Fibroblast of lung (primary cell): ENCODE data around the gene SPINDOC. TPM values are rescaled to one million over a fixed set of nuclear protein-coding genes. Genes with fewer than 3 reads are reported as not detected.

Experiments used
- DNase-seq, 2 donors: peaks; one replicate each; pipeline versions ENCODE4 v3.0.0 to v3.0.0-alpha.2; 2010; ENCODE audit warnings: low read depth in 2 of 2
- H2AFZ ChIP-seq: 2 replicates; pipeline ENCODE4 v1.5.1; 2012; ENCODE audit warnings: low read length, control low read depth, inconsistent platforms
- H3K27ac ChIP-seq: 2 replicates; pipeline ENCODE4 v1.5.1; 2011; ENCODE audit warnings: low read length, control low read depth; ENCODE audit not compliant: insufficient read depth
- H3K27me3 ChIP-seq: 2 replicates; pipeline ENCODE4 v1.5.1; 2011; ENCODE audit warnings: mild to moderate bottlenecking, low read length; ENCODE audit not compliant: control insufficient read depth, insufficient read depth
- H3K36me3 ChIP-seq: 2 replicates; pipeline ENCODE4 v1.5.1; 2011; ENCODE audit warnings: low read length; ENCODE audit not compliant: control insufficient read depth, insufficient read depth
- H3K4me1 ChIP-seq: 2 replicates; pipeline ENCODE4 v1.5.1; 2011; ENCODE audit warnings: low read length; ENCODE audit not compliant: control insufficient read depth, insufficient read depth; ENCODE audit errors: extremely low read depth
- H3K4me2 ChIP-seq: 2 replicates; pipeline ENCODE4 v1.5.1; 2011; ENCODE audit warnings: low read length, control low read depth; ENCODE audit not compliant: insufficient read depth; ENCODE audit errors: extremely low read depth
- H3K4me3 ChIP-seq, 4 experiments: fragments of 200-600 bp in 1 of 4; sonication (generic) in 1 of 4; replicated peaks in 1 of 4; 2 replicates each; pipeline ENCODE4 v1.5.1; 2011 to 2016; ENCODE audit warnings: low read length in 4 of 4, low read depth in 3 of 4, mild to moderate bottlenecking in 3 of 4, control low read depth in 2 of 4, inconsistent platforms in 1 of 4, mixed read lengths in 1 of 4; ENCODE audit not compliant: insufficient read depth in 1 of 4; ENCODE audit errors: control extremely low read depth in 1 of 4
- H3K79me2 ChIP-seq: 2 replicates; pipeline ENCODE4 v1.5.1; 2012; ENCODE audit warnings: mild to moderate bottlenecking, low read length, inconsistent platforms; ENCODE audit not compliant: control insufficient read depth, insufficient read depth
- H3K9ac ChIP-seq: 2 replicates; pipeline ENCODE4 v1.5.1; 2011; ENCODE audit warnings: mild to moderate bottlenecking, low read length, control low read depth; ENCODE audit not compliant: insufficient read depth
- H3K9me3 ChIP-seq: 2 replicates; pipeline ENCODE4 v1.5.1; 2012; ENCODE audit warnings: low read depth, low read length; ENCODE audit not compliant: control insufficient read depth, insufficient read depth
- H4K20me1 ChIP-seq: 2 replicates; pipeline ENCODE4 v1.5.1; 2011; ENCODE audit warnings: low read length; ENCODE audit not compliant: control insufficient read depth, insufficient read depth; ENCODE audit errors: extremely low read depth
- EZH2 ChIP-seq: IDR thresholded peaks from 2 replicates; pipeline ENCODE4 v1.5.1; 2012; ENCODE audit warnings: low read length, control low read depth, mild to moderate bottlenecking; ENCODE audit errors: missing control alignments
- polyA plus RNA-seq, 2 donors: library from polyadenylated mRNA; depleted of rRNA in 1 of 2; stranded (reverse) in 1 of 2; unstranded in 1 of 2; fragments of >200 nt; gene quantifications; 2 replicates each; pipeline ENCODE4 v1.2.1, GENCODE V29; 2011 to 2012; ENCODE audit warnings: missing spikeins in 1 of 2
- total RNA-seq: library from RNA; depleted of rRNA; stranded (reverse); fragments of >200 nt; gene quantifications from 2 replicates; pipeline ENCODE4 v1.2.1, GENCODE V29; 2014
- TF ChIP-seq, protein P1 (sequence below), 2 donors: IDR thresholded peaks in 1 of 2; conservative IDR thresholded peaks in 1 of 2; 1 replicate in 1 of 2; 2 replicates in 1 of 2; pipeline ENCODE4 v1.5.1; 2011 to 2012; ENCODE audit warnings: low read length in 2 of 2, control low read depth in 1 of 2, inconsistent platforms in 1 of 2, low read depth in 1 of 2, mild to moderate bottlenecking in 1 of 2

SPINDOC gene
- total and polyA plus RNA-seq, 2 donors (not counting 1 experiment from before 2014, with no cell fraction given), result 10.7 to 10.9 TPM

DNA sequence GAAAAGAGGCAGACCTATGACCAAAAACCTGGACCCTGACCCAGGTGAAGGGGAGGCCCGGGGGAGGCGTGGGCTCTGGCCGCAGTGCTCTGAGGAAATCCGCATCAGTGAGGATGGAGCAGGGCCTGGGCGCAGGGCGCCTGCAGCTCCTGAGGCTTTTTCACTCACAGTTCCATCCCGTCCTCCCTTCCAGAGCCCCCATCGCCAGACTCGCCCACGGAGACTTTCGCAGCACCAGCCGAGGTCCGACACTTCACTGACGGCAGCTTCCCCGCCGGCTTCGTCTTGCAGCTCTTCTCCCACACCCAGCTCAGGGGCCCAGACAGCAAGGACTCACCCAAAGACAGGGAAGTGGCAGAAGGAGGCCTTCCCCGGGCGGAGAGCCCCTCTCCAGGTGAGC lies 5.4 kb downstream of the SPINDOC start:
- no peak for DNase-seq
- Histone ChIP-seq H3K9ac (no peak overlapping the region), H4K20me1 (no peaks in the 10 kb centered on the region), H3K27ac (no peak overlapping the region), H3K9me3 (no peaks in the 10 kb centered on the region), H3K4me2 (no peak overlapping the region), H3K4me3 (no peak overlapping the region), H3K4me1 (peaks cover 2% of the 10 kb centered on the region), H3K79me2 (peaks cover 38% of the 10 kb centered on the region), H2AFZ (no peak overlapping the region), H3K27me3 (no peaks in the 10 kb centered on the region), H3K36me3 (peaks cover 21% of the 10 kb centered on the region)
- no peak for TF ChIP-seq EZH2
- TF ChIP-seq, protein P1, sequence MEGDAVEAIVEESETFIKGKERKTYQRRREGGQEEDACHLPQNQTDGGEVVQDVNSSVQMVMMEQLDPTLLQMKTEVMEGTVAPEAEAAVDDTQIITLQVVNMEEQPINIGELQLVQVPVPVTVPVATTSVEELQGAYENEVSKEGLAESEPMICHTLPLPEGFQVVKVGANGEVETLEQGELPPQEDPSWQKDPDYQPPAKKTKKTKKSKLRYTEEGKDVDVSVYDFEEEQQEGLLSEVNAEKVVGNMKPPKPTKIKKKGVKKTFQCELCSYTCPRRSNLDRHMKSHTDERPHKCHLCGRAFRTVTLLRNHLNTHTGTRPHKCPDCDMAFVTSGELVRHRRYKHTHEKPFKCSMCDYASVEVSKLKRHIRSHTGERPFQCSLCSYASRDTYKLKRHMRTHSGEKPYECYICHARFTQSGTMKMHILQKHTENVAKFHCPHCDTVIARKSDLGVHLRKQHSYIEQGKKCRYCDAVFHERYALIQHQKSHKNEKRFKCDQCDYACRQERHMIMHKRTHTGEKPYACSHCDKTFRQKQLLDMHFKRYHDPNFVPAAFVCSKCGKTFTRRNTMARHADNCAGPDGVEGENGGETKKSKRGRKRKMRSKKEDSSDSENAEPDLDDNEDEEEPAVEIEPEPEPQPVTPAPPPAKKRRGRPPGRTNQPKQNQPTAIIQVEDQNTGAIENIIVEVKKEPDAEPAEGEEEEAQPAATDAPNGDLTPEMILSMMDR (conservative IDR thresholded peaks at IDR 0.05 in 1 of 2, IDR thresholded peaks at IDR 0.05 in 1 of 2; ENCODE audit: low read depth in 1 of 2, low read length in 2 of 2), result no peak

DNA sequence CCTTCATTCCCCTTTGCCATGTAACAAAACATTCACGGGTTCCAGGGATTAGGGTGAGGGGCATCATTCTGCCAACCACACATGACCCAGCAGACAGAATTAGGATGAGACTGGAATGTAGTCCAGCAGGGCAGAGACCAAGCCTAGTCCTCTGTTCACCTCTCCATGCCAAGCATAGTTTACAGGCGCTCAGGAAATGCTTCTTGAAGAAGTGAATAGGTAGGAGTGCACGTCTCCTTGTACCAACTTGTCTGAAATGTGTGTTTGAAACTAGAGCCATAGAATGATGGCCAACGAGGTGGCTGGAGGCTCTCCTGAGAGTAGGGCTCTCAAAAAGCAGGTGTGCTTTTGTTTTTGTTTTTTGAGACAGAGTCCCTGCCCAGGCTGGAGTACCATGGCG lies 8.2 kb downstream of the SPINDOC start:
- no peak overlapping the region for H3K27ac ChIP-seq
- H3K9ac ChIP-seq, result no peak overlapping the region
- H4K20me1 ChIP-seq, result no peaks in the 10 kb centered on the region
- H3K9me3 ChIP-seq, result no peaks in the 10 kb centered on the region
- no peaks in the 10 kb centered on the region for H3K27me3 ChIP-seq
- no peak overlapping the region for H3K4me3 ChIP-seq
- no peak overlapping the region for H2AFZ ChIP-seq
- TF ChIP-seq, protein P1 (conservative IDR thresholded peaks at IDR 0.05 in 1 of 2, IDR thresholded peaks at IDR 0.05 in 1 of 2; ENCODE audit: low read depth in 1 of 2, low read length in 2 of 2), result no peak
- no peak for TF ChIP-seq EZH2
- DNase-seq, result no peak
- peaks cover 29% of the 10 kb centered on the region for H3K36me3 ChIP-seq
- H3K4me2 ChIP-seq, result no peak overlapping the region
- H3K4me1 ChIP-seq, result no peaks in the 10 kb centered on the region
- peaks cover 10% of the 10 kb centered on the region for H3K79me2 ChIP-seq

DNA sequence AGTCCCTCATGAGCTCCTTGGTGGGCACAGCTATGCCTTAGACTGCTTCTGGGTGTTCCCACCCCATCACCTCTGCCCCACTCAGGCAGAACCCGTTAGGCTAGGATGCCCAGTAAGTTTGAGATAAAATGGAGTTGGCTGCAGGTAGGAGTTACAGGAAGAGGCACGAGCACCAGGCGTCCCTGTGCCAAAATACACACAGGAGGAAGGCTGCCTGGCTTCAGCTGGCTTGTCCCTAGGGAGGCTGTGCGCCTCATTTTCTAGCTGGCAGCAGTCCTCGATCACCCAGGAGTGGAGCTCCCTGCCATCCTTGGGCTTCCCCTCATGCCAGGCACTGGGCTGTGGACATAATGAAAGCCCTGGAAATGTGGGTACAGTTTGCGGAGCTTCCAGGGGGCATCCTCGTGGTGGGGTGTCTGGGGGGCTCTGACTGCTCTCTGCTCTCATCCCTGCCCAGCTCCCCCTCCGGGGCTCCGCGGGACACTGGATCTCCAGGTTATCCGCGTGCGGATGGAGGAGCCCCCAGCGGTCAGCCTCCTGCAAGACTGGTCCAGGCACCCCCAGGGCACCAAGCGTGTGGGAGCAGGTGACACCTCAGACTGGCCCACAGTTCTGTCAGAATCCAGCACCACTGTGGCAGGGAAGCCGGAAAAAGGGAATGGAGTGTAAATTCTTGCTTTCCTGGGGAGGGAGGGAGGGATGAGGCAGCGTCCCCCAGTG lies 13.4 kb downstream of the SPINDOC start:
- Histone ChIP-seq H3K27ac (no peak overlapping the region), H3K79me2 (no peaks in the 10 kb centered on the region), H3K4me3 (no peak overlapping the region), H2AFZ (no peak overlapping the region), H4K20me1 (no peaks in the 10 kb centered on the region), H3K9me3 (no peaks in the 10 kb centered on the region), H3K27me3 (no peaks in the 10 kb centered on the region), H3K36me3 (peaks cover 21% of the 10 kb centered on the region), H3K4me2 (no peak overlapping the region), H3K9ac (no peak overlapping the region), H3K4me1 (no peaks in the 10 kb centered on the region)
- TF ChIP-seq, protein P1 (conservative IDR thresholded peaks at IDR 0.05 in 1 of 2, IDR thresholded peaks at IDR 0.05 in 1 of 2; ENCODE audit: low read depth in 1 of 2, low read length in 2 of 2), result no peak
- TF ChIP-seq EZH2, result no peak
- no peak for DNase-seq
